Hematopoietic multipotent progenitor cell treated with erythropoietin and hydrocortisone succinate and interleukin-3 and kit ligand, for 8 days (in vitro differentiated cells): ENCODE measurements around the gene ZCCHC10.
"Not testable (repeated sequence)": the region's sequence is repeated elsewhere in the genome, so short reads cannot be mapped to it uniquely, and the experiment has no call there.

Source experiments
- DNase-seq: peaks from one replicate; pipeline ENCODE4 v3.0.0-alpha.2; 2015

The ZCCHC10 gene

GRCh38 chr5:133041157-133041784 lies 14.9 kb upstream of the ZCCHC10 start:
- no peak for DNase-seq

GRCh38 chr5:133036677-133037076 lies 10.3 kb upstream of the ZCCHC10 start:
- not testable (repeated sequence) for DNase-seq

- no peak for DNase-seq
Observed at GRCh38 chr5:133035224-133035623, 8.9 kb upstream of the ZCCHC10 start.

GRCh38 chr5:133034064-133034463 lies 7.7 kb upstream of the ZCCHC10 start:
- no peak for DNase-seq

GRCh38 chr5:133032852-133033742 lies 6.7 kb upstream of the ZCCHC10 start:
- peak; percentile 67 for DNase-seq

- DNase-seq = no peak
Observed at GRCh38 chr5:133030343-133031005, 4.1 kb upstream of the ZCCHC10 start.

GRCh38 chr5:133029416-133029815 lies 3.1 kb upstream of the ZCCHC10 start:
- no peak for DNase-seq

- DNase-seq = no peak
Observed at GRCh38 chr5:133026664-133027153, 360 bp upstream of the ZCCHC10 start.

GRCh38 chr5:133019471-133019870 lies 6.9 kb downstream of the ZCCHC10 start:
- not testable (repeated sequence) for DNase-seq

- no peak for DNase-seq
Observed at GRCh38 chr5:133017964-133018363, 8.4 kb downstream of the ZCCHC10 start.

- DNase-seq = no peak
Observed at GRCh38 chr5:133015466-133015865, 10.9 kb downstream of the ZCCHC10 start.

- not testable (repeated sequence) for DNase-seq
Observed at GRCh38 chr5:133008455-133008854, 17.9 kb downstream of the ZCCHC10 start.

GRCh38 chr5:133006653-133007052 lies 19.7 kb downstream of the ZCCHC10 start:
- no peak for DNase-seq

GRCh38 chr5:132999246-132999645 lies 27.1 kb downstream of the ZCCHC10 start:
- DNase-seq = no peak

GRCh38 chr5:132998556-132998955 lies 27.8 kb downstream of the ZCCHC10 start:
- no peak for DNase-seq

- no peak for DNase-seq
Observed at GRCh38 chr5:132996307-132996706, 30.0 kb downstream of the ZCCHC10 start.

GRCh38 chr5:132987531-132988408 lies 38.6 kb downstream of the ZCCHC10 start:
- DNase-seq = no peak

- not testable (repeated sequence) for DNase-seq
Observed at GRCh38 chr5:132982971-132983370, 43.4 kb downstream of the ZCCHC10 start.

- DNase-seq = peak; percentile 51
Observed at GRCh38 chr5:132981288-132981687, 45.1 kb downstream of the ZCCHC10 start.

GRCh38 chr5:132979976-132980375 lies 46.4 kb downstream of the ZCCHC10 start:
- no peak for DNase-seq

GRCh38 chr5:132979367-132979940 lies 46.9 kb downstream of the ZCCHC10 start:
- no peak for DNase-seq

GRCh38 chr5:132976852-132977251 lies 49.5 kb downstream of the ZCCHC10 start:
- no peak for DNase-seq
